GM18858 (cell line): Measurements from ENCODE around the gene COQ9.
"Not testable (repeated sequence)": the region's sequence is repeated elsewhere in the genome, so short reads cannot be mapped to it uniquely, and the experiment has no call there.

Experiments used
- ATAC-seq: cut with Tn5 transposase; IDR thresholded peaks from one replicate; pipeline ENCODE4 v1.9.1; 2021; ENCODE audit not compliant: unreplicated experiment

COQ9 gene

GRCh38 chr16:57484515-57485005 is 37.3 kb downstream of the COQ9 start:
- no peak for ATAC-seq

- ATAC-seq = no peak
These were observed 38.0 kb downstream of the COQ9 start for GRCh38 chr16:57485091-57485915.

DNA sequence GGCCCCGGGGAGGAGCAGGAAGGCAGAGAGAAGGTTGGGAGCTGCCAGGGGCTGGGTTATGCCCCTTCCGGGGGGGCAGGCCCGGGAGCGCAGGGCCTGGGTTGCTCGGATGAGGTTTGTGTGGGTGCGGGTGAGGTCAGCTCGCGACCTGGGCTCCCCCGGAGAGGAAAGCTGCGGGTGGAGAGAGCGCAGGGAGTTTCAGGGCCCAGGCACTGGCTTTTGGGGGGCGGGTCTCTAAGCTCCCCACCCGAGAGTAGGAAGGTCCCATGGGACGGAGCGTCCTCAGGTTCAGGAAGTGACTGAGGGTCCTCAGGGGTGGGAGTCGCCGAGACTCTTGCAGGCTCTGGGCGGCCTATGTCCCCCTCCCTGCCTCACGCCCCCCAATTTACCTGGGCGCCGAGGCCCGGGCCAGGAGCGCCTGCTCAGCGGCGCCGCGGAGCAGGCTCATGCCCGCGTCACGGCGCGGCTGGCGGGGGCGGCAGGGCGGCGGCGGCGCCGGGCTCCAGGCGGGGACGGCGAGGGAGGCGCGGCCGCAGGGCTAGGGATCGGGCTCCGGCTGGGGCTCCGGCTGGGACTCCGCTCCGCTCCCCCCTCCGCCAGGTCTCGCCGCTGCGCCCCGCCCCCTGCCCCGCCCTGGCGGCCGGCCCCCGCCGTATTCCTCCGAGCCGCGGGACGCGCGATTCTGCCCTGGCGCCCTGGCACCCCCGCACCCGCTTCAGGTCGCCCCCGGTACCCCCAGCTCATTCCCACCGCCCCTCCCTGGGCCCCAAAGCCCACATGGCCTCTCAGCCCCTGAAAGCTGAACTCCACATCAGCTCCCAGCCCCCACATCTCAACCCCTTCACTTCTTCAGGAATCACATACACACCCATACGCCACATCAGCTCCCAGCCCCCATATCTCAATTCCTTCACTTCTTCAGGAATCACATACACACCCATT is 38.9 kb downstream of the COQ9 start, which contains the start of gene DOK4:
Gene DOK4 (minus strand): TSS at position 578 of the 942 bp plus-strand sequence. CDS start 6,986 bp downstream, outside the sequence.
- peak; percentile 69 for ATAC-seq

GRCh38 chr16:57486858-57487834 is 39.9 kb downstream of the COQ9 start:
- ATAC-seq = no peak

DNA sequence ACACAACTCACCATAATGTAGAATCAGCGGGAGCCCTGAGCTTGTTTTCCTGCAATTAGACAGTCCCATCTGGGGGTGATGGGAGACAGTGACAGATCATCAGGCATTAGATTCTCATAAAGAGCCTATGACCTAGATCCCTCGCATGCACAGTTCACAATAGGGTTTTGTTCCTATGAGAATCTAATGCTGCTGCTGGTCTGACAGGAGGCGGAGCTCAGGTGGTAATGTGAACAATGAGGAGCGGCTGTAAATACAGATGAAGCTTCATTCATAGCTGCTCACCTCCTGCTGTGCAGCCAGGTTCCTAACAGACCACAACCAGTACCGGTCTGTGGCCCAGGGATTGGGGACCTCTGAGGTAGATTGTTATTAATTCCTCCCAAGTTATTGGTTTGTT is 42.0 kb downstream of the COQ9 start:
- no peak for ATAC-seq

DNA sequence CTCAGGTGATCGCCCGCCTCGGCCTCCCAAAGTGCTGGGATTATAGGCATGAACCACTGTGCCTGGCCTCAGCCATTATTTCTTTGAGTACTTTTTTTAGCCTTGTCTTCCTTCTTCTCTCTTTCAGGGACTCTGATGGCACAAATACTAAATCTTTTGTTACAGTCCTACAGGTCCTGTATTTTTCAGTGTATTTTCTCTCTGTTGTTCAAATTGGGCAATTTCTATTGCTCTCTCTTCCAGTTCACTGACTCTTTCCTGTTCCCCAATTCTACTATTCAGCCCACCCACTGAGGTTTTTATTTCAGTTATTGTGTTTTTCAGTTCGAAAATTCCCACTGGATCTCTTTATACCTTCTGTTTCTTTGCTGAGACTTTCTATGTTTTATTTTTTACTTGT is 46.5 kb downstream of the COQ9 start:
- ATAC-seq = no peak

- ATAC-seq = no peak
These were observed 49.8 kb downstream of the COQ9 start for GRCh38 chr16:57497121-57497520.

GRCh38 chr16:57498031-57498430 is 50.8 kb downstream of the COQ9 start:
- no peak for ATAC-seq

GRCh38 chr16:57499941-57500340 is 52.7 kb downstream of the COQ9 start:
- ATAC-seq = not testable (repeated sequence)

DNA sequence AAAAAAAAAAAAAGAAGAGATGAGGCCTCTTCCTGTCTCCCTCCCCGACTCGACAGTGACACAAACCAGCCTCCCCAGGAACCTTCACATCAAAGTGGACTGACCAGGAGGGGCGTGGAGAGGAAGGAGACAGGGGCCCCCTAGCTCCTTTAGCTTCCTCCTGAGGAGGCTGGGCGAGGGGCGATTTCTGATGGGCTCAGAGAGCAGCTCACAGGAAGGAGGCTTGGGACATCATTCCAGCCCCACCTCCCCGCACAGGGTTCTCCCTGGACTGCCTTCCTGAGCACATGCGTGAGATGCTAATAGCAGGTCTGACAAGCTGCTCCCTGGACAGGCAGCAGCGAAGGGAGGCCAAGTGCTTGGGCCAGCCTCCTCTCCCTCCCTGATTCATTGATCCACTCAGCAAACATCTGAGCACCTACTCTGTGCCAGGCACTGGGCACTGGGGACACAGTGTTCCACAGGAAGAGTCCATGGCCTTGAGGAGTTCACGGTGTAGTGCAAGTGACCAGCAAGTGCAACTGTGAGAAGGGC is 53.4 kb downstream of the COQ9 start:
- ATAC-seq = no peak

- no peak for ATAC-seq
These were observed 54.2 kb downstream of the COQ9 start for GRCh38 chr16:57501492-57501891.

DNA sequence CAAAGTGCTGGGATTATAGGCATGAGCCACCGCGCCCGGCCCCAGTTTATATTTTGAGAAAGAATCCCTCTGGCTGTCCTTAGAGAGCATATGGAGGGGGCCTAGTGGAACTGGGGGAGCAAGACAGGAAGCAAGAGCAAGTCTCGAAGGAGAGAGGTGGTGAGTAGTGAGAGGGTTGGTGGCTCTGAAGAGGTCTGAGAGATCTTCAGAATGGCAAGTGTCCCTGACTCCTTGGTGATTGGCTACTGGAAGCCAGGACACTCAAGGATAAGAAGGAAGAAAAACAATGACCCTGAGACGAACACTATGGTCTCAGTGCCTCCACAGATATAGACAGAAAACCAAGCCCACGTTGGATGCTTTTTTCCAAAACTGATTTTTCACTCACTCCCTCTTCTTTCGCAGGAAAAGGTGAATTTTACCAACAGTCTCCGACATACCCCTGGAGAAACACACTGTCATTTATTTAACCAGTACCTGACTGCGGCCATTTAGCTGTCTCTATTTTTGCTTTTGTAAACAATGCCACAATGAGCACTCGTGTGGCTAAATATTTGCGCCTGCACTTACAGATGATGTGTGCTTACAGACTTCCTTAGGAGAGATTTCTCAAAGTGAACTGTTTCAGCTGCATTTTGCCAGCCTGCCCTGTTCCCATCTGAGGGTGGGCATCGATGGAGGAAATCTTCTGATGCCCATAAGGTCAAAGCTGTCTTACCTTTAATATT is 54.9 kb downstream of the COQ9 start:
- ATAC-seq = no peak

GRCh38 chr16:57503366-57503765 is 56.1 kb downstream of the COQ9 start:
- no peak for ATAC-seq

- ATAC-seq = no peak
These were observed 56.7 kb downstream of the COQ9 start for GRCh38 chr16:57504001-57504400.

DNA sequence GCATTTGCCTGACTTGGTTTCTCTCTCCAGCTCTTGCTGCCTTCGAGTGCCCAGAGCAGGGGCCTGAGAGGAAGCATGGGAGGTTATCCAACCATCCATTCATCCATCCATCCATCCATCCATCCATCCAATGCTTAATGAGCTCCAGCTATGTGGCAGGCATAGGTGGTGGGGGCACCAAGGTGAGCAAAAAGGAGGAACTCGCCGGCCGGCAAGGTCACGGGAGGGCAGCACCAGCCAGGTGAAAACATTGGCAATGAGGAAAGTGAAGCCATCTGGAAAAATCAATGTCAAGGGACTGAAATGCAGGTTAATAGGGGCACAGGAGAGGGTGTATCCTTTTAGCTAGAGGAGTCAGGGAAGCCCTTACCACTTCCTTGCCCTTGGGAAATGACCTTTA is 57.2 kb downstream of the COQ9 start:
- ATAC-seq = no peak

DNA sequence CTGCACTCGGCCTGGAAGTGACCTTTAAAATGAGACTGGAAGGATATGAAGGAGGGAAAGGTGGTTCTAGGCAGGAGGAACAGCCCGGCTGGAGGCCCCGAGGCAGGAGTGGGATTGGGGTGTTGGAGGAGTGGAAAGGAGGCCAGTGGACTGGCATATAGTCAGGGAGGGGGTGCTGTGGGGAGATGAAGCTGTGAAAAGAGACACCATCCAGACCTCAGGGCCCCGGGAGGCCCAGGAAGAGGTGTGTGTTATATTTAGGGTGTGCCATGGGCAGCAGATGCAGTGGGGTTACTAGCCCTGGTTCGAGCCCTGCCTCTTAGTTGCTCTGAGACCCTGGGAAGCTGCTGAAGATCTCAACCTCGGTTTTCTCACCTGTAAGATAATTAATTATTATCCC is 57.9 kb downstream of the COQ9 start:
- ATAC-seq = no peak

DNA sequence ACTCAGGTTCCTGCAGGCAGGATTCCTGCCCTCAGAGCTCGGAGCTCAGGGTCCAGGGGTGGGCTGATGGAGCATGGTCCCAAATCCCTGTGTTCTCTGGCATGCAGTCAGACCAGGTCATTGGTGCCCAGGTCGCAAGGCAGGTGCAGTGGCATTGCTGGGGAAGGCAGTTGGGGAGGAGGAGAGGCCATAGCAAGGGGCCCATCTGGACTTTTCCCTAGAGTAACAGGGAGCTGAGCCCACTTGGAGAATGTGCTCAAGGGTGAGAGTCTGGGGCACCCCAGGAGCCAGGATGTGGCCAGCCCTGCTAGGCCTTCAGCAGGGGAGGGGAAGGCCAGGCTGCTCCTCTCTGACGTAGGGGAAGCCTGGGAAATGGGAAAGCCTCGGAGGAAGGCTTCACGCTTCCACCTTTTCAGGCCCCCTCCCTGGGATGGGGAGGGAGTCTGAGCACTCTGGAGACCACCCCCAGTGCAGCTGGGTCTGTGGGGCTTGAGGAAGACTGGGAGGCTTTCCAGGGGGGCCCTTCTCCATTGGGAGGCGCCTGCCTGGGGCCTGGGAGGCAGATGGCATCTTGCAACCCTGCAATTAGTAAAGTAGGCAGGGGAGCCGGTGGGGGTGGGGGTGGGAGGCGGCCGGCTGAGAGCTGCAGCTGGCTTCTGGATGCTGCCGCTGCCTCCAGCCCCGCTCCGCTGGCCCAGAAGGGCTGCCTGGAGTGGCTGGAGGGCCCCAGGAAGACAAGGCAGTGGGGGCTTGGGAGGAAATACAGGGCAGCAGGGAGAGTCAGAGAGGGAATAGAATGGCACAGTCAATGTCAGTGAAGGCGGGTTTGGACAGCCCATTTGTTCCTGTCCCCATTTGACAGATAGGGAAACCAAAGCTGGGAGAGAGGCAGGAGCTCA is 60.1 kb downstream of the COQ9 start:
- ATAC-seq = no peak

- no peak for ATAC-seq
These were observed 60.8 kb downstream of the COQ9 start for GRCh38 chr16:57508035-57508425.
